ENCODE measurements around the gene NXF2.

DNA sequence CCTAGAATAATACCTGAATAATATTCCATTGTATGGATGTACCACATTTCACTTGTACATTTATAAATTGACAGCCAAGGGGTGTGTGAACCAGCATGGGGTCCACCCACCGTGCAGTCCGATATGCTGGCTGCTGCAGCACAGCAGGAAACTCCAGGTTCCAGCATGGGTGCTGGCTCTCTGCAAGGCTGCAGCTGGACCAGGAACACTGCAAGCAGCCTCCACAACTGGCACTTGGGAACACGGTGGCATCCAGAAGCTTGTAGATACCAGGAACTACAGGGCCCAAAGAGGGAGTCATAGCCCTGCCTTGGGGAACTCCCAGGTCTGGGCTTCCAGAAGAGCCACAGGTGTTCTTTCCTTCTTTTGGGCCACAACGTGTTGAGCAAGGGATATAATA lies 91.2 kb downstream of the NXF2 start:
- TF ChIP-seq, protein P1, sequence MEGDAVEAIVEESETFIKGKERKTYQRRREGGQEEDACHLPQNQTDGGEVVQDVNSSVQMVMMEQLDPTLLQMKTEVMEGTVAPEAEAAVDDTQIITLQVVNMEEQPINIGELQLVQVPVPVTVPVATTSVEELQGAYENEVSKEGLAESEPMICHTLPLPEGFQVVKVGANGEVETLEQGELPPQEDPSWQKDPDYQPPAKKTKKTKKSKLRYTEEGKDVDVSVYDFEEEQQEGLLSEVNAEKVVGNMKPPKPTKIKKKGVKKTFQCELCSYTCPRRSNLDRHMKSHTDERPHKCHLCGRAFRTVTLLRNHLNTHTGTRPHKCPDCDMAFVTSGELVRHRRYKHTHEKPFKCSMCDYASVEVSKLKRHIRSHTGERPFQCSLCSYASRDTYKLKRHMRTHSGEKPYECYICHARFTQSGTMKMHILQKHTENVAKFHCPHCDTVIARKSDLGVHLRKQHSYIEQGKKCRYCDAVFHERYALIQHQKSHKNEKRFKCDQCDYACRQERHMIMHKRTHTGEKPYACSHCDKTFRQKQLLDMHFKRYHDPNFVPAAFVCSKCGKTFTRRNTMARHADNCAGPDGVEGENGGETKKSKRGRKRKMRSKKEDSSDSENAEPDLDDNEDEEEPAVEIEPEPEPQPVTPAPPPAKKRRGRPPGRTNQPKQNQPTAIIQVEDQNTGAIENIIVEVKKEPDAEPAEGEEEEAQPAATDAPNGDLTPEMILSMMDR (IDR thresholded peaks at IDR 0.05): no peak
- TF ChIP-seq, protein P2, sequence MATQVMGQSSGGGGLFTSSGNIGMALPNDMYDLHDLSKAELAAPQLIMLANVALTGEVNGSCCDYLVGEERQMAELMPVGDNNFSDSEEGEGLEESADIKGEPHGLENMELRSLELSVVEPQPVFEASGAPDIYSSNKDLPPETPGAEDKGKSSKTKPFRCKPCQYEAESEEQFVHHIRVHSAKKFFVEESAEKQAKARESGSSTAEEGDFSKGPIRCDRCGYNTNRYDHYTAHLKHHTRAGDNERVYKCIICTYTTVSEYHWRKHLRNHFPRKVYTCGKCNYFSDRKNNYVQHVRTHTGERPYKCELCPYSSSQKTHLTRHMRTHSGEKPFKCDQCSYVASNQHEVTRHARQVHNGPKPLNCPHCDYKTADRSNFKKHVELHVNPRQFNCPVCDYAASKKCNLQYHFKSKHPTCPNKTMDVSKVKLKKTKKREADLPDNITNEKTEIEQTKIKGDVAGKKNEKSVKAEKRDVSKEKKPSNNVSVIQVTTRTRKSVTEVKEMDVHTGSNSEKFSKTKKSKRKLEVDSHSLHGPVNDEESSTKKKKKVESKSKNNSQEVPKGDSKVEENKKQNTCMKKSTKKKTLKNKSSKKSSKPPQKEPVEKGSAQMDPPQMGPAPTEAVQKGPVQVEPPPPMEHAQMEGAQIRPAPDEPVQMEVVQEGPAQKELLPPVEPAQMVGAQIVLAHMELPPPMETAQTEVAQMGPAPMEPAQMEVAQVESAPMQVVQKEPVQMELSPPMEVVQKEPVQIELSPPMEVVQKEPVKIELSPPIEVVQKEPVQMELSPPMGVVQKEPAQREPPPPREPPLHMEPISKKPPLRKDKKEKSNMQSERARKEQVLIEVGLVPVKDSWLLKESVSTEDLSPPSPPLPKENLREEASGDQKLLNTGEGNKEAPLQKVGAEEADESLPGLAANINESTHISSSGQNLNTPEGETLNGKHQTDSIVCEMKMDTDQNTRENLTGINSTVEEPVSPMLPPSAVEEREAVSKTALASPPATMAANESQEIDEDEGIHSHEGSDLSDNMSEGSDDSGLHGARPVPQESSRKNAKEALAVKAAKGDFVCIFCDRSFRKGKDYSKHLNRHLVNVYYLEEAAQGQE (IDR thresholded peaks at IDR 0.05; ENCODE audit: low read depth, low read length): no peak
- TF ChIP-seq EP300 (IDR thresholded peaks at IDR 0.05; ENCODE audit: borderline replicate concordance in 1 of 2, low read depth in 1 of 2, low read length in 1 of 2) (no peak), POLR2AphosphoS5 (IDR thresholded peaks at IDR 0.05; ENCODE audit: low read depth, low read length) (no peak), MXI1 (IDR thresholded peaks at IDR 0.05; ENCODE audit: low read depth, low read length) (no peak)

Measured in SK-N-SH (cell line).